HEK293T (cell line): Measurements from ENCODE around the gene RAB27B.

Source experiments
- ARNT ChIP-seq: fragments of 450-650 bp; IDR thresholded peaks from 2 replicates; pipeline ENCODE4 v1.6.1; 2017; ENCODE audit warnings: mild to moderate bottlenecking
- BHLHE40 ChIP-seq: fragments of 450-650 bp; IDR thresholded peaks from 2 replicates; pipeline ENCODE4 v1.6.1; 2016; ENCODE audit warnings: mild to moderate bottlenecking, moderate library complexity, borderline replicate concordance
- ELF4 ChIP-seq: fragments of 450-650 bp; IDR thresholded peaks from 2 replicates; pipeline ENCODE4 v1.6.1; 2017; ENCODE audit warnings: antibody characterized with exemption
- FOXA1 ChIP-seq: fragments of 450-650 bp; IDR thresholded peaks from 2 replicates; pipeline ENCODE4 v1.6.1; 2016; ENCODE audit warnings: mild to moderate bottlenecking
- FOXK2 ChIP-seq: fragments of 450-650 bp; IDR thresholded peaks from 2 replicates; pipeline ENCODE4 v1.6.1; 2016; ENCODE audit warnings: mild to moderate bottlenecking
- FOXM1 ChIP-seq: fragments of 450-650 bp; IDR thresholded peaks from 2 replicates; pipeline ENCODE4 v1.6.1; 2017; ENCODE audit warnings: mild to moderate bottlenecking, borderline replicate concordance
- L3MBTL2 ChIP-seq: fragments of 450-650 bp; conservative IDR thresholded peaks from 2 replicates; pipeline ENCODE4 v1.6.1; 2016; ENCODE audit warnings: mild to moderate bottlenecking
- LEF1 ChIP-seq: fragments of 450-650 bp; IDR thresholded peaks from 2 replicates; pipeline ENCODE4 v1.6.1; 2017; ENCODE audit warnings: mild to moderate bottlenecking, borderline replicate concordance
- NFRKB ChIP-seq: fragments of 450-650 bp; IDR thresholded peaks from 2 replicates; pipeline ENCODE4 v1.6.1; 2016; ENCODE audit warnings: mild to moderate bottlenecking, moderate library complexity
- SP1 ChIP-seq: fragments of 450-650 bp; IDR thresholded peaks from 2 replicates; pipeline ENCODE4 v1.6.1; 2017
- SUZ12 ChIP-seq: fragments of 450-650 bp; IDR thresholded peaks from 2 replicates; pipeline ENCODE4 v1.6.1; 2016; ENCODE audit warnings: mild to moderate bottlenecking
- TARDBP ChIP-seq: fragments of 450-650 bp; IDR thresholded peaks from 2 replicates; pipeline ENCODE4 v1.6.1; 2016
- ZNF384 ChIP-seq: fragments of 450-650 bp; IDR thresholded peaks from 2 replicates; pipeline ENCODE4 v1.6.1; 2016
- TF ChIP-seq, protein P1 (sequence below): fragments of 450-650 bp; IDR thresholded peaks from 2 replicates; pipeline ENCODE4 v1.6.1; 2016

- TF ChIP-seq BHLHE40 (no peak), L3MBTL2 (no peak), ZNF384 (no peak), ELF4 (no peak), TARDBP (no peak), NFRKB (no peak), FOXM1 (no peak), SP1 (no peak), SUZ12 (no peak), LEF1 (no peak), FOXA1 (no peak), ARNT (no peak), FOXK2 (no peak)
- TF ChIP-seq, protein P1, sequence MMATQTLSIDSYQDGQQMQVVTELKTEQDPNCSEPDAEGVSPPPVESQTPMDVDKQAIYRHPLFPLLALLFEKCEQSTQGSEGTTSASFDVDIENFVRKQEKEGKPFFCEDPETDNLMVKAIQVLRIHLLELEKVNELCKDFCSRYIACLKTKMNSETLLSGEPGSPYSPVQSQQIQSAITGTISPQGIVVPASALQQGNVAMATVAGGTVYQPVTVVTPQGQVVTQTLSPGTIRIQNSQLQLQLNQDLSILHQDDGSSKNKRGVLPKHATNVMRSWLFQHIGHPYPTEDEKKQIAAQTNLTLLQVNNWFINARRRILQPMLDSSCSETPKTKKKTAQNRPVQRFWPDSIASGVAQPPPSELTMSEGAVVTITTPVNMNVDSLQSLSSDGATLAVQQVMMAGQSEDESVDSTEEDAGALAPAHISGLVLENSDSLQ = no peak
These were observed 26.9 kb upstream of the RAB27B start for GRCh38 chr18:54801374-54801773.
